A549 (cell line): Measurements from ENCODE around the gene PHLPP2.

Experiments used
- CTCF ChIP-seq: fragments of >200 bp; sonication (Bioruptor Twin); formaldehyde crosslinking; IDR thresholded peaks from 3 replicates; pipeline ENCODE4 v1.5.1; 2016
- EP300 ChIP-seq, 2 experiments: fragments of >200 bp; sonication (Bioruptor Twin); formaldehyde crosslinking; IDR thresholded peaks; 2 replicates in 1 of 2; 3 replicates in 1 of 2; pipeline ENCODE4 v1.6.1; 2016 to 2017
- KDM1A ChIP-seq: fragments of 200-600 bp; sonication (generic); IDR thresholded peaks from 2 replicates; pipeline ENCODE4 v1.6.1; 2016; ENCODE audit warnings: low read depth, mild to moderate bottlenecking
- MYC ChIP-seq: IDR thresholded peaks from 2 replicates; pipeline ENCODE4 v1.6.1; 2012; ENCODE audit warnings: mild to moderate bottlenecking, inconsistent platforms, low read length, improper control_type of control experiment, borderline replicate concordance
- PBX3 ChIP-seq: IDR thresholded peaks from 2 replicates; pipeline ENCODE4 v1.6.1; 2012
- POLR2A ChIP-seq: IDR thresholded peaks from 2 replicates; pipeline ENCODE4 v1.6.1; 2012; ENCODE audit warnings: mild to moderate bottlenecking, low read length
- REST ChIP-seq: fragments of 200-600 bp; sonication (generic); IDR thresholded peaks from 2 replicates; pipeline ENCODE4 v1.6.1; 2016; ENCODE audit warnings: antibody characterized with exemption, mild to moderate bottlenecking, moderate library complexity
- RNF2 ChIP-seq: fragments of 200-600 bp; sonication (generic); IDR thresholded peaks from 2 replicates; pipeline ENCODE4 v1.6.1; 2016; ENCODE audit warnings: low read depth, mild to moderate bottlenecking, antibody characterized with exemption, moderate library complexity, borderline replicate concordance
- SREBF2 ChIP-seq: fragments of 450-650 bp; IDR thresholded peaks from 2 replicates; pipeline ENCODE4 v1.6.1; 2014; ENCODE audit warnings: mild to moderate bottlenecking, moderate library complexity
- ZC3H11A ChIP-seq: fragments of 450-650 bp; IDR thresholded peaks from 2 replicates; pipeline ENCODE4 v1.6.1; 2014; ENCODE audit warnings: antibody characterized with exemption, mild to moderate bottlenecking
- ZFP36 ChIP-seq: fragments of 450-650 bp; IDR thresholded peaks from 2 replicates; pipeline ENCODE4 v1.6.1; 2014; ENCODE audit warnings: borderline replicate concordance; ENCODE audit not compliant: partially characterized antibody

- TF ChIP-seq POLR2A (no peak), EP300 (IDR thresholded peaks at IDR 0.05) (no peak), SREBF2 (no peak), MYC (no peak), KDM1A (no peak), ZFP36 (no peak), CTCF (peak; percentile 35), RNF2 (no peak), PBX3 (no peak), REST (no peak), ZC3H11A (no peak)
Measured at GRCh38 chr16:71648921-71649320, 75.6 kb downstream of the PHLPP2 start.
